GM18517 (cell line): ENCODE data around the gene ABCB1.
A peak's percentile ranks its signal among the peaks of the same experiment; 100 is the strongest.

ENCODE experiments used
- ATAC-seq: cut with Tn5 transposase; IDR thresholded peaks from one replicate; pipeline ENCODE4 v1.9.1; 2021; ENCODE audit warnings: mild to moderate bottlenecking, moderate library complexity; ENCODE audit not compliant: unreplicated experiment

Gene ABCB1

GRCh38 chr7:87600130-87601124, at the start of gene ABCB1:
ABCB1 (minus strand) TSS chr7:87600884; CDS start chr7:87600184, 700 bp downstream.
- peak; percentile 32 for ATAC-seq

- no peak for ATAC-seq
Measured at GRCh38 chr7:87648316-87648715, 47.6 kb upstream of the ABCB1 start.

GRCh38 chr7:87645446-87645845, 44.8 kb upstream of the ABCB1 start:
- no peak for ATAC-seq

- ATAC-seq: no peak
Measured at GRCh38 chr7:87635921-87636320, 35.2 kb upstream of the ABCB1 start.

- peak; percentile 37 for ATAC-seq
Measured at GRCh38 chr7:87628780-87629569, 28.3 kb upstream of the ABCB1 start.

GRCh38 chr7:87627634-87627994, 26.9 kb upstream of the ABCB1 start:
- ATAC-seq: peak; percentile 29

- ATAC-seq: no peak
Measured at GRCh38 chr7:87625101-87625500, 24.4 kb upstream of the ABCB1 start.

GRCh38 chr7:87624628-87625027, 23.9 kb upstream of the ABCB1 start:
- no peak for ATAC-seq

- ATAC-seq: no peak
Measured at GRCh38 chr7:87615197-87615596, 14.5 kb upstream of the ABCB1 start.

GRCh38 chr7:87609916-87610315, 9.2 kb upstream of the ABCB1 start:
- no peak for ATAC-seq

- no peak for ATAC-seq
Measured at GRCh38 chr7:87608431-87608830, 7.7 kb upstream of the ABCB1 start.

- ATAC-seq: no peak
Measured at GRCh38 chr7:87604264-87604663, 3.6 kb upstream of the ABCB1 start.

- ATAC-seq: peak; percentile 97
Measured at GRCh38 chr7:87599336-87599735, 1.3 kb downstream of the ABCB1 start.

GRCh38 chr7:87598234-87599009, 2.3 kb downstream of the ABCB1 start:
- ATAC-seq: peak; percentile 35

- ATAC-seq: no peak
Measured at GRCh38 chr7:87596696-87597095, 4.0 kb downstream of the ABCB1 start.

GRCh38 chr7:87596136-87596535, 4.5 kb downstream of the ABCB1 start:
- no peak for ATAC-seq

- ATAC-seq: no peak
Measured at GRCh38 chr7:87592300-87592699, 8.4 kb downstream of the ABCB1 start.

GRCh38 chr7:87591211-87591610, 9.5 kb downstream of the ABCB1 start:
- no peak for ATAC-seq

GRCh38 chr7:87590578-87590977, 10.1 kb downstream of the ABCB1 start:
- ATAC-seq: no peak

- ATAC-seq: no peak
Measured at GRCh38 chr7:87589631-87590030, 11.1 kb downstream of the ABCB1 start.

- no peak for ATAC-seq
Measured at GRCh38 chr7:87581723-87582122, 19.0 kb downstream of the ABCB1 start.
